ENCODE results near the gene HNRNPH1.

DNA sequence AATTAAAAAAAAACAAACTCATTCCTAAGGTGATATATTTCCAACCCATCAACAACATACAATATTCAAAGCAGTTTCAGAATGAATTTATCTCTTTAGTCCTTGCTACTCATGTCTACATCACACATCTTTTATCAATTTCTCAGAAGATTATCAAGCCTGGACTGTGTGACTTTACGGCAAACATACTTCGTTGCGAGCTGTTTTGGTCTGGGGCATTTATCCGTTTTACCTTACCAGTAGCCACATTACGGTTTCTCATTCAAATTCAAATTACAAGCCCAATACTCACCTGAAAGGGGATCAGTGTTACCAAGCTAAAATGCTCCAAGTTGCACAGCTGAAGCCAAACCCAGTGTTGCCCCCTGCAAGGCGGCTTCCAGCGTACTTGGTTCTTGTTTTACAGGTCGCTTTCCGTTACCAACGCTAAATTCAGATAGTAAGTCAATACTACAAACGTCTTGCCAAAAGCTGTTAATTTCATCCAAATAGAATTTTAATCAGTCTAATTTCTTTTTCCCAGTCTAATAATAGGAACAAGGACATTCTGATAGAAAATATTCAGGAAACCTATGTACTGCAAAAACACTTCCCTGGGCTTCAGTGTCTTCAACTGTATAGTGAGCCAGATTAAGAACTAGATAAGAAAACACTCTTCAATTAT is 1.8 kb downstream of the HNRNPH1 start:
- TF ChIP-seq, protein P1, sequence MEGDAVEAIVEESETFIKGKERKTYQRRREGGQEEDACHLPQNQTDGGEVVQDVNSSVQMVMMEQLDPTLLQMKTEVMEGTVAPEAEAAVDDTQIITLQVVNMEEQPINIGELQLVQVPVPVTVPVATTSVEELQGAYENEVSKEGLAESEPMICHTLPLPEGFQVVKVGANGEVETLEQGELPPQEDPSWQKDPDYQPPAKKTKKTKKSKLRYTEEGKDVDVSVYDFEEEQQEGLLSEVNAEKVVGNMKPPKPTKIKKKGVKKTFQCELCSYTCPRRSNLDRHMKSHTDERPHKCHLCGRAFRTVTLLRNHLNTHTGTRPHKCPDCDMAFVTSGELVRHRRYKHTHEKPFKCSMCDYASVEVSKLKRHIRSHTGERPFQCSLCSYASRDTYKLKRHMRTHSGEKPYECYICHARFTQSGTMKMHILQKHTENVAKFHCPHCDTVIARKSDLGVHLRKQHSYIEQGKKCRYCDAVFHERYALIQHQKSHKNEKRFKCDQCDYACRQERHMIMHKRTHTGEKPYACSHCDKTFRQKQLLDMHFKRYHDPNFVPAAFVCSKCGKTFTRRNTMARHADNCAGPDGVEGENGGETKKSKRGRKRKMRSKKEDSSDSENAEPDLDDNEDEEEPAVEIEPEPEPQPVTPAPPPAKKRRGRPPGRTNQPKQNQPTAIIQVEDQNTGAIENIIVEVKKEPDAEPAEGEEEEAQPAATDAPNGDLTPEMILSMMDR (IDR thresholded peaks at IDR 0.05): no peak
- TF ChIP-seq POLR2A (IDR thresholded peaks at IDR 0.05): no peak
